Measurements from ENCODE around the gene XPNPEP1. TPM values are rescaled to one million over a fixed set of nuclear protein-coding genes. Genes with fewer than 3 reads are reported as not detected.

XPNPEP1 gene
- total RNA-seq, 1 donor from 2014 or later: 121 TPM

DNA sequence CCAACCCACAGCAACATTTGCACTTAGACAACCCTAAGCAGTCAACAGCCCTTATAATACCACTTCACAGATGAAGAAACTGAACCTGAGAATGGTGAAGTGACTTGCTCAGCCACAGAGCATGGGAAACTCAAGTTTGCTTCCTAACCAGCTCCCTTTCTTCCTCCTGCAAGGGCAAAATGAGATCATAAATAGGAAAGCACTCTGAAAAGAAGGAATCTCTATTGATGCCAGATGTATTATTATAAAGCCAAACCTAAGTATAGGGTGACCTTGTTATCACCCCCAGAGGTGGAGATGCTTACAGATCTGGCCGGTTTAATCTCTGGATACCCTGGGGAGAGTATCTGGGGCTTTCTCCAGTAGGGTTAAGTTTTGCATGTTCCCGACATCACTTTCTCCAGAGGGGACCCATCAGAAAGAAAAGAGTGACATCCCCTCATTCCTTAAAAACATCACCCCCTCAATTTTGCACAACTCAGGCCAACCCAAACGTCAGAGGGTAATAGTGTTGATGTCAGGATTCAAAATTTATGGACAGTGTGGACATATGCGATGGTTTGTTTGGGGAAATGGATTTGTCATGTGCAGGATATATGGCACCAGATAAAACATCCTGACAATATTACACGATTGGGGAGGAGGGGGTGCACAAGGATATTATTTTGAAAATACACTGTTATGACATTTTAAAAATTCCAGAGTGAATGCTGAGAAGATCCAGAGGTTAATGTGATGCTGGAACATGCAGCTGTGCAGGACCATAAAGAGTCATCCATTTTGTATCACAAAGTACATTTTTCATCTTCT lies 24.0 kb upstream of the XPNPEP1 start:
- DNase-seq (ENCODE audit: low read depth): no peak

DNA sequence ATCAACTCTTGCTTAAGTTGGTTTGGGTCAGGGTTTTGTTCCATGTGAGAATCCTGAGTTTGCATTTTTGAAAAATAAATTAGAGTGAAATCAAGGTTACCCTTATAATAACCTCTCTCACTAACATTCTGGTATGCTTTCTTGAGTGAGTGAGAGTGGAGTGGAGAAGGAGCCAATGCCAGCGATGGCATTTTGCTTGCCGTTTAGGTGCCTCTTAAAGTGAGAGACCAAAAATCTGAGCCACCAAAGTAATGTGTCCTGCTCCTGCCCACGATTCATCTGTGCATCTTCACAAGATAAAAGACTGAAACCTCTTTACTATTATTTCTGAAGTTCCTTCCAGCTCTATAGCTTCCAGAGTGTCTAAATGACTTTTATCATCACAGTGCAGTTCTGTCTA lies 23.4 kb upstream of the XPNPEP1 start:
- DNase-seq (ENCODE audit: low read depth): no peak

DNA sequence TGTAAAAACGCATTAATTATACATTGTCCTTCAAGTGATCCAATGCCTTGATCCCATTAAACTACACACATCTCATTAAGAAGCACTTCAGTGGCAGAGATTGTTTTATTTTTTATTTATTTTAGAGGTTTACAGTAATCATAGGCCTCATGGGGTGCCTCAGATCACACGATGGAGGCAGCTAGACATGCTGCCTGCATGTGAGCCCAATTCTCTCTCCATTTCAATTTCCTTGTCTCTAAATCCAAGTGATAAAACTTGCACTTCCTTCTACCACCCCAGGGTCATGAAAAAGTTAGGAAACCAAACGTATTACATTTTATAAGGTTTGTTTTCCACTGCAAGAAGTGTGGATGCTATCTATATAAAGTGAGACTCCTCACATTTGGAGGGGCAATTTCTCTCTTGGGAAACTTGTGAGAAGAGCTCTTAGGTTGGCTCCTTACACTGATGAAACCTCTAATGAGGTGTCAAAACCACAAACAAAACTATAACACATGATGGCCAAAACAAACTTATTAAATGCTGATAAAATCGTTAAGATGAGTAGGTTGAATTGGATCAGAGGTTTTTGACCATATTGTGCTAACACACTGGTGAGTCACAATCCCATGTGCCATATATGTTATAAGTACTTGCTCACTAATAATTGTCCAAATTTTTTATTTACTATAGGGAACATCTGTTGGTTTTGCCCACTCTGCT lies 22.3 kb upstream of the XPNPEP1 start:
- no peak for DNase-seq (ENCODE audit: low read depth)

DNA sequence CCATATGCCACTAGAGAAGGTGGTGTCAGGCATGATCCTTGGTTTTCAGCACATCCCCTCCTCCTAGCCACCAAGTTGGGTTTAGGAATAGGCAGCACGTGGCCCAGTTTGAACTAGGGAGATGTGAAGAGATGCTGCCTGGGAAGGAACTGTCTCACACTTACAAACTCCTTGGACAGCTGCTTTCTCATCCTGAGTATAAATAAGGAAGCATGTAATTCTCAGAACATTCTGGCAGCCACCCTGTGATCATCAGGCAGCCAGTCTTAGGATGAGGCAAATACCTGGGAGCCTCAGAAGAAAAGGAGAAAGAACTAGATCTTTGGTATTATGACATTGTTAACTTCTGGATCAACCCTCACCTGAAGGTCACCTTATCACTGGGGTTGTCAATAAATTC lies 21.3 kb upstream of the XPNPEP1 start:
- DNase-seq (ENCODE audit: low read depth): no peak

DNA sequence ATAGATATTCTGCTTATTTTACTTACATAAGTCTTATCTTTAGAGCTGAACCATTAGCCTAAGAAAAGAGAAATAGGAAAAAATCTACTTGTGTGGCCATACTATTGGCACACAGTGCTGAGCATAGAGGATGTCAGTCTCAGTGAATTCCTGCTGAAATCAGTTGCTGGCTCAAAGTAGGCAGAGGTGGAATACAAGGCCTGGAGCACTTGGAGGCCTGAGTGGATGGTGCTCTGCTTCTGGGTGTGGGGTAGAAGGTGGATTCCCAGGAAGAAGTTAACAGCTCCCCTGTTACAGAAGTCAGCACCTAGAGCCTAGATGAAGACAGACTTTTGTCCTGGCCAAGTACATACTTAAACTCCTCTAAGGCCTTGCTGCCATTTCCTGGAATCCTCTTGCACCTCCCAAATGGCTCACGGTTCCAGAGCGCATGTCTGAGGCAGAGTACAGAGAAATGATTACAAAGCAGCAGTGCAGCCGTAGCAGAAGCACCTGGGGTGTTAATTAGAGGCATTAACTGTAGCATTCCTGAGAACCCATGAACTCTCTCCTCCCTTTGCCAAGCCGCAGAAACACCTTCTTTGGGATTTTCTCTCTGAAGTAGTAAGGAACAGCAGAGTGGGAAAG lies 18.0 kb upstream of the XPNPEP1 start:
- peak; percentile 45 for DNase-seq (ENCODE audit: low read depth)

DNA sequence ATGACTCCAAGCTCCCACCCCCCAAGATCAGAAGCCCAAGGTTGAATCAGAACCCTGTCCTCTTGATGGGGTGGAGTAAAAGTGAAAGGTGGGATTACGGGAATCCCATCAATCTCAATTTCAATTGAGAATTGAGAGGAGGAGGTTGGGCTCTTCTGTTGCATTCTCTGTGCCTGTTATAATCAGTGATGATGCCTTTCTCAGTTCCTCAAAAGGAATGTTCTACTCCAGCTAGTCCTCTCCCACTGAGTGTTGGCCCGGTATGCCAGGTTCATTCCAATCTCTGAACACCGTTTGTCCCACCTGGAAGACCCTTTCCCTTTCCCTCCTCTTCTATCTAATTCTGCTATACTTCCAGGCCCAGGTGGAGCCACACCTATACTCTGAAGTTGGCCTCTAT lies 17.2 kb upstream of the XPNPEP1 start:
- DNase-seq (ENCODE audit: low read depth): no peak

DNA sequence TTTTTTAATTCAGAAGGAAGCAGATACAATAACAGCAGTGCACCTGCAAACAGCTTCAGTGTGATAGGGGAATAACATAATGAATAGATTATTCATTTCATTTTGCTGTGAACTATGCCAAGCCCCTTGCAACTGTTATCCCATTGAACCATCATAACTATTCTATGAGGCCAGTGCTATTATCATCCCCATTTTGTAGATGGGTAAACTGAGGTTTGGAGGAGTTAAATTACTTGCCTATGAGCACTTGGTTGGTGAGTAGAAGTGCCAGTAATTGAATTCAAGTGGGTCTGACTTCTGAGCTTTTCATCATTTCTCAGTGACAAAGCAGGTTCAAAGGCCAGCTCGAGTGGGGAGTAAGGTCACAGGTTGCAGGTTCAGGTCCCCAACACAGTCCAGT lies 16.8 kb upstream of the XPNPEP1 start:
- DNase-seq (ENCODE audit: low read depth): no peak

DNA sequence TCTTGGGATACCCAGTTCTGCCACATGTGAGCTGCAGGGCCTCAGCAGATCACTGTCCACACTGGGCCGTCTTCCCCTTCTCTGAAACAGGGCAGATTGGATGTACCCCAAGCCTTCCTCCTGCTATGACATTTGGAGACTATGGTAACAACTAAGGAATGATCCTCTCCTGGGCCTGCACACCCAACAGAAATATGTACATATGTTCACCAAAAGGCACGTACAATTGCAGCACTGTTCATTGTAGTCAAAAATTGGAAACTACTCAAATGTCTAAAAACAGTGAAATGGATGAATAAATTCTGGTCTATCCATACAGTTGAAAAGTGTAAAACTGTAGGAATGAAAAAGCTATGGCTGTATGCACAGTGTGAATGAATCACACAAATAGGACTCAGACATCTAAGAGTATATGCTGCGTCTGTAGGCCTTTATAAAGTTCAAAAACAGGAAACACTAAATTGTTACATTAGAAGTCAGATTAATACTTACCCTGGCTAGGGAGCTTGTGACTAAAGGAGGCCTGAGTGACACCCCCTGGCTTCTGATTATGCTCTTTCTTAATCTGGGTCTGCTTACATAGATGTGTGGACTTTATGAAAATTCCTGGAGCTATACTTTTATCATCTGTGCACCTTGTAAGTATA lies 16.1 kb upstream of the XPNPEP1 start:
- no peak for DNase-seq (ENCODE audit: low read depth)

DNA sequence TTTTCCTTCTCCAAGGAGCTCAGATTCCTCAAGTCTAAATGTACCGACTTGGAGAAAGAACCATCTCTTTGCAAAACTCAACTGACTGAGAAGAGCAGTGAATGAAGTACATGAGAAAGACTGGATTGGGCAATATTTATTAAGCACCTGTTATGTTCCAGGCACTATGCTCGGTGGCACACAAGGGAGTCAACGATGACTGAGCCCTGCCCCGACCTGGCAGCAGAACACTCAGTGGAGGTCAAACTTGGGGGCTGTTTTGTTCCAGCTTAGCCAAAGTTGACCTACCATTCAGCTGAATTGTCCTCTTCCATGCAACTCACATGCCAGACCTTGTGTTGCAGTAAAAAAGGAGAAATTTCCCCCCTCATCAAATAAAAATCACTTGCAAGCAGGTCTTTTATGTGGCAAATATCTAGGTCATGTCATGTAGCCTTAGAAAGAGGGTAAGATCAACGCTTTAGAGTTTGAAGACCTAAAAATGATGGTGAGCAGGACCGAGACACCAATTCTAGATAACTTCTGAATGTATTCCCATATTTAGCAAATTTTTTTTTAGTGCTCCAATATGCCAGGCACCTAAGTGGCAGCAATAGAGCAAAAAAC lies 14.3 kb upstream of the XPNPEP1 start:
- no peak for DNase-seq (ENCODE audit: low read depth)

DNA sequence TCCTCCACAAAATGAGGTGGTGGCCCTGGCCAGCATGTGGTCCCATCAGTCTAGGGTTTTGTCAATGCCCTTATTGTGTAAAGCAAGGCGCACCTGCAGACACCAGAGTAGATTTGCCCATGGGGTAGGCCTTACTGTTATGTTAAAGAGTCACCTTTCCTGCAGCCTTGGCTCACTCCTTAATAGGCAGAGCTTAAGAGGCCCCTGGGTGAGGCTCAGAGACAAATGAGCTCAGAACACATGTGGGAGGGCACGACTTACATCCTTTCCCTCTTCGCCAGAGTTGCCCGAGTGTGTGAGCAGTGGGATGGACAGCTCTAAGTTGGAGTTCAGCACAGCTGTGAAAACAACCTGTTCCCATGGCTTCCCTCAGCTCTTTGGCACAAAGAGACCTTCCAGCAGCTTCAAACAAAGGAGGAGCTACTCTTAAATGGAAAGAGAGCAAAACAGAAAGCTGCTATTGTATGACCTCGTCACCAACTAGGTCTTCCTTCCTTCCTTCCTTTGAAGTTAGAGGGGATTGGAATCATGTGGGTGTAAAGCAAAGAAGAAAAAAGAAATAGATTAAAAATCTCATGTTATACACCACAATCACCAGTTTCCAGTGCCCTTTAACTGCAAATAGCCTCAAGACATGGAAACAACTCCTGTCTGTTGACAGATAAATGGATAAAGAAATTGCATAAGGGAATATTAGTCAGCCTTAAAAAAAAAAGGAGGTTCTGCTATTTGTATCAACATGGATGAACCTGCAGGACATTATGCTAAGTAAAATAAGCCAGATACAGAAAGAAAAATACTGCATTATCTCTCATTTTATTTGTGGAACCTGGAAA lies 11.9 kb upstream of the XPNPEP1 start:
- no peak for DNase-seq (ENCODE audit: low read depth)

DNA sequence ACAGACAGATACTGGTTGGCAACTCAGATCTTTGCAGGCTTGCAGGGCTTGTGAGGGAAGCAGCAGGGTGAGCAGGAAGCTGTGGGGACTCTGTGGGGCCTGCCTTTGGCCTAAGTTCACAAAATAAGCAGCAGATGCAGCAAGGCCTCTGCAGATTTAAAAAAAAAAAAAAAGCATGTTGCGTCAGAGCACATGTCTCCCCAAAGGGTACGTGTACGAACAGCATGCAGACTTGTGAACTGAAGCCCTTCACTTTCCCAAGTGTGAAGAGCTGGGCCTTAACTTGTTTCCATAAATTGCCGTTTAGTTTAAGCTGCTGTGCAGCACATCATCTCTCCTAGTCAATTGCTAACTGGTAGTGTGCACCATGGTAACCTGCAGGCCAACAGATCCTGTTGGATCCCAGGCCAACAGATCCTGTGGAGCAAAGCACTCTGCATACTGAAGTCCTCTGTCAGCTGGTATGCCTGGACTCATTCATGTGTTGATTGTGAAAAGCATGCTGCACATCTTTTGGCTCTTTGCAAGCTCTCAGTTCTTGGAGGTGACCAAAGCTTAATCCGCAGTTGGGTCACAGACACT lies 10.8 kb upstream of the XPNPEP1 start:
- DNase-seq (ENCODE audit: low read depth): no peak

DNA sequence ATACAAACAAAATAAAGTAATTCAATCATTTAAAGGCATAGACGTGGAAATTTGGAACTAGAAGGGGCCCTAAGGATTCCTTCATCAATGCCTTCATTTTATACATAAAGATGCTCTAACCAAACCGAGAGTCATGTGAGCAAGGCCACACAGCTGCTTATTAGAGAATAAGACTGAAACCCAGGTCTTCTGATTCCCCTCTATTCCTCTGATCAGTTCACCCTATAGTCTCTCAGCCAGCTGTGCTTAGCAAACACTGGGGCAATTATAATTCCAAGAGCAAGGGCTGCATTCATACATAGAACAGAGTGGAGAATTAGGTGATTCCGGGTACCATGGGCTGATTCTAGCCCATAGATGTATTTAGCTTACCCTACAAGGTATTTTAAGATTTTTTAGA lies 9.7 kb upstream of the XPNPEP1 start:
- DNase-seq (ENCODE audit: low read depth): no peak

DNA sequence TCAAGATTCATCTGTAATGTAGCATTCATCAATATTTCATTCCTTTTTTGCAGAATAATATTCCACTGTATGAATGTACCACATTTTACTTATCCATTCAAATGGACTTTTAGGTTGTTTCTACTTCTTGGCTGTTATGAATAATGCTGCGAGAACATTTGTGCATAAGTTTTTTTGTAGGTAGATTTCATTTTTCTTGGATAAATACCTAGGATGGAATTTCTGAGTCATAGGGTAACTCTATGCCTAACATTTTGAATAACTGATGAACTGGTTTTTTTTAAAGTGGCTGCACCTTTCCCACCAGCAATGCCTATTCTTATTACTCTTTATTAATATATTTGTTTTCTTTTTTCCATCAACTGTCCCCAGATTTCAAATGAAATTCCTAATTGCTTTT lies 9.1 kb upstream of the XPNPEP1 start:
- no peak for DNase-seq (ENCODE audit: low read depth)

DNA sequence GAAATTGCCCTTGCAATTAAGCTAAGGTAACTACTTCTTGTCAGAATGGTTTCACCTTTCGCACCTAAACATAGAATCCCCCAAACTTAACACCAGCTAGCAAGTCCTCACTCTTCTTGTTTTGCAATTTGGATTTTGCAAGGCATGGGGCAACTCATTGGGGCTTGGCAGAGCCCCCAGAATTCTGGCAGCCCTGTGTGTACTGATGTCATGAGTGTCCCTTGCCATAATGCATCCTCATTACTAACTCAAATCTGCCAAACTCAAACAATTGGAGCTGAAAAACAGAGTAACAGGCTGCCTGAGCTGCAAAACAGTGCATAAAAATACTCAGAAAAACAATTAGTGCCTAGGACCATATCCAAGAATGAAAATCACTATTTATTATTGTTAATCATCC lies 7.9 kb upstream of the XPNPEP1 start:
- DNase-seq (ENCODE audit: low read depth): no peak

DNA sequence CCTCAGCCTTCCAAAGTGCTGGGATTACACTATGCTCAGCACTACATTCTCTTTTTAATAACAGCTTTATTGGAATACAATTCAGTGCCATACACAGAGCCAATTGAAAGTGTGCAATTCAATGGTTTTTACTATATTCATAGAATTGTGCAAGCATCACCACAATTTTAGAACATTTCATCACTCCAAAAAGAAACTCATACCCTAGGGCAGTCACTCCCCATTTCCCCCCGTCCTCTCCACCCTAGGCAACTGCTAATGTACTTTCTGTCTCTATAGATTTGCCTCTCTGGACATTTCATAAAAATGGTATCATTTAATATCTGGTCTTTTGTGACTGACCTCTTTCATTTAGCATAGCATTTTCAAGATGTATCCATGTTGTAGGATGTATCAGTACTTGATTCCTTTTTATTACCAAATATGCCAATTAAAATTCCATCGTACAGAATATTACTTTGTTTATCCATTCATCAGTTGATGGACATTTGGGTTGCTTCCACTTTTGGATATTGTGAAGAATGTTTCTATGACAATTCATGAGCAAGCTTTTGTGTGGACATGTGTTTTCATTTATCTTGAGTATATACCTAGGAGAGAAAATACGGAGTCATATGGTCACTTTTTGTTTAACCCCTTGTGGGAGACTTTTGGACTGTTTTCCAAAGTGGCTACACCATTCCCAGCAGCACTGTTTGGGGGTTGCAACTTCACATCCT lies 6.3 kb upstream of the XPNPEP1 start:
- no peak for DNase-seq (ENCODE audit: low read depth)

DNA sequence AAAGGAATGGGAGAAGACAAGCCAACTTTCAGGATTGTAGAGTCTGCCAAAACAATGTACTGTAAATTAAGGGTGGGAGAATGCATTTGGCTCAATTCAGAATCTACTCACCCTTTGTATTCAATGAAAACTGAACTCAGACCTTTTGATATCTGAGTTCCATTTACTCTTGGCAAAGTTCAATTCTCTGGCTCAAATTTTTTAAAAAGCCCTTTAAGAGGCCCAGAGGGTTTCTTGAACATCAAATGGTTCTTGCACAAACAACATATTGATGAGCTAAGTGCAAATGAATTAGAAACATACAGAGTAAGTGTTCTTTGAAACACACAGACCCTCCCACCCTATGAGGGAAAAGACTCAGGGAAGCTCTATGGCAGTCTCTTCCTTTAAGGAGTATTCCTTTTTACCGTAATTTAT lies 5.2 kb upstream of the XPNPEP1 start:
- DNase-seq (ENCODE audit: low read depth): no peak

DNA sequence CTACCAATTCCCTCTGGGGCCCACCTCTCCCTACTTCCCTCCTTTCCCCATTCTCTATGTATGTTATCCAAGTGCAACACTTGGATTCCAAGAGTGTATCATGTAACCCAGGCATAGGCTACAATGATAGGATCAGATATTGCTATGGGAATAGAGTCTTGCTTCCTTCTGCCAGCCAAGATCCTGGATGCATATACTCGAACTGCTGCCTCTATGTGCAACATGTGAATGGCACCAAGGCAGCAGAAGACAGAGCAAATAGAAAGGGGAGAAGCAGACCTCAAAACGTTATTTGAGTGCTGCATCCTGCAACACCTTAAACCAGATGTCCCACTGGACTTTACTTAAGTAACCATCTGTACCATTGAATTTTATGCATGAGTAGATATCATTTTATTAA lies 3.5 kb upstream of the XPNPEP1 start:
- no peak for DNase-seq (ENCODE audit: low read depth)

DNA sequence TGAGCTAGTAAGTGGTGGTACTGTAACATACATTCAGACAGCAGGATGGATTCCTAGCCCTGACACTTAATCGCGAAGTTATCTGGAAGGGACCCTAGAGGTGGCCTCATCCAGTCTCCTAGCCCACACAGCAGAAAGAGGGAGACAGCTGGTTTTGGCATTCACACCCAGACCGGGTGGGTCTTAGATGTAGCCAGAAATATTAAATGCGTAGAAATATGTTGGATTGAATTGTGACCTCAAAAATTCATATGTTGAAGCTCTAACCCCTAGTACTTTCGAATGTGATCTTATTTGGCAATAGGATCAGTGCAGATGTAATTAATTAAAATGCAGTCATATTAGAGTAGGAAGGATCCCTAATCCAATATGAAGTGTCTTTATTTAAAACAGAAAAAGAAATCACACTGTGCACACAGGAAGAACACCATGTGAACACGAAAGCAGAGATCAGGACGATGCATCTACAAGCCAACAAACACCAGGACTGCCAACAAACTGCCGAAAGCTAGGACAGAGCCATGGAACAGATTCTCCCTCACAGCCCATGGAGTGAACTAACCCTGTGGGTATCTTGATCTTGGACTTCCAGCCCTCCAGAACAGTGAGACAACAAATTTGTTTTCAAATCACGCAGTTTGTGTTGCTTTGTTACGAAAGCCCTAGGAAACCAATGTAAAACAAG lies 2.9 kb upstream of the XPNPEP1 start:
- no peak for DNase-seq (ENCODE audit: low read depth)

DNA sequence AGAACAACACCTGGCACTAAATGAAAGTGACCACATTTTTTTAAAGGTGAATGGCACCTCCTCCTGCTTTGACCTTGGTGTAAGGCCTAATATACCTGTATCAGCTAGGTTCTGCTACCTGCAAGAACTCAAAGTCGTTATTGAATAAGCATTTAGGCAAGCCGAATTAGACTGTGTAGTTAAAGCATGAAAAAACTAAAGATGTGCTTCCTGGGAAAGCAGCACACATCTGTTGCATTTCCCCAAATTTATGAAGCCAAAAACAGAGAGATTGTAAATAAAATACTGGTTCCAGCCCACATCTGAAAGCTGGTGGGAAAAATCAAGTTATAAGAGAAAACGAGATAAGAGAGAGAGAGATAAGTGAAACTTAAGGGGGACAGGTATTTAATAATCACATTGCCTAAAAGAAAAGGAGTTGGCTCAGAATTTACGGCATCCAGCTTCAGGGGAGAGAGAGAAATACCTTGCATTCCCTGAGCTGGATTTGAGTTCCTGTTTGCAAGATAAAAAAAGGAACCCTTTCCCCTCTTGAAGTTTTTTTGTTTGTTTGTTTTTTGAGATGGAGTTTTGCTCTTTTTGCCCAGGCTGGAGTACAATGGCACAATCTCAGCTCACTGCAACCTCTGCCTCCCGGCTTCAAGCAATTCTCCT lies 1.8 kb upstream of the XPNPEP1 start:
- DNase-seq (ENCODE audit: low read depth): no peak

Data from renal cortical epithelial cell (primary cell).